SK-N-SH treated with all-trans-retinoic acid at 6 μM for 48 hours (cell line): ENCODE data around the gene CBLN3.

Experiments
- ATAC-seq: fragments of 200-7000 bp; cut with Tn5 transposase; 3 replicates; pipeline ENCODE4 v1.9.1; 2020; ENCODE audit warnings: mild to moderate bottlenecking, moderate library complexity
- ARNTL ChIP-seq: fragments of 450-650 bp; formaldehyde crosslinking; IDR thresholded peaks from 2 replicates; pipeline ENCODE4 v1.5.0; 2020; ENCODE audit warnings: low read depth, mild to moderate bottlenecking, moderate library complexity, borderline replicate concordance
- BACH2 ChIP-seq: fragments of 250-450 bp; sonication (Bioruptor Pico); IDR thresholded peaks from 2 replicates; pipeline ENCODE4 v1.9.0; 2021; ENCODE audit warnings: mild to moderate bottlenecking, borderline replicate concordance
- CREB5 ChIP-seq: fragments of 250-450 bp; sonication (Bioruptor Pico); IDR thresholded peaks from 2 replicates; pipeline ENCODE4 v1.5.1; 2020; ENCODE audit warnings: low read depth, mild to moderate bottlenecking, moderate library complexity
- CSDC2 ChIP-seq: fragments of 250-450 bp; sonication (Bioruptor Pico); IDR thresholded peaks from 2 replicates; pipeline ENCODE4 v1.5.0; 2020; ENCODE audit warnings: mild to moderate bottlenecking, moderate library complexity
- CSRNP3 ChIP-seq: fragments of 250-450 bp; sonication (Bioruptor Pico); IDR thresholded peaks from 2 replicates; pipeline ENCODE4 v1.5.1; 2021; ENCODE audit warnings: mild to moderate bottlenecking, moderate library complexity
- ESRRG ChIP-seq: fragments of 250-450 bp; sonication (Bioruptor Pico); IDR thresholded peaks from 2 replicates; pipeline ENCODE4 v1.6.1; 2021; ENCODE audit warnings: mild to moderate bottlenecking
- GLIS3 ChIP-seq: fragments of 250-450 bp; sonication (Bioruptor Pico); IDR thresholded peaks from 2 replicates; pipeline ENCODE4 v1.5.0; 2020; ENCODE audit warnings: mild to moderate bottlenecking, moderate library complexity
- ISL1 ChIP-seq: fragments of 250-450 bp; sonication (Bioruptor Pico); IDR thresholded peaks from 2 replicates; pipeline ENCODE4 v2.1.2; 2022; ENCODE audit warnings: mild to moderate bottlenecking, moderate library complexity
- OSR1 ChIP-seq: fragments of 250-450 bp; sonication (Bioruptor Pico); IDR thresholded peaks from 2 replicates; pipeline ENCODE4 v1.8.0; 2022; ENCODE audit warnings: moderate library complexity, mild to moderate bottlenecking, inconsistent platforms
- PATZ1 ChIP-seq: fragments of 250-450 bp; sonication (Bioruptor Pico); IDR thresholded peaks from 2 replicates; pipeline ENCODE4 v1.8.0; 2020; ENCODE audit warnings: mild to moderate bottlenecking, moderate library complexity, borderline replicate concordance
- POU6F1 ChIP-seq: fragments of 250-450 bp; sonication (Bioruptor Pico); IDR thresholded peaks from 2 replicates; pipeline ENCODE4 v1.8.0; 2021; ENCODE audit warnings: low read depth, mild to moderate bottlenecking, moderate library complexity, borderline replicate concordance
- RARB ChIP-seq: fragments of 250-450 bp; sonication (Bioruptor Pico); IDR thresholded peaks from 2 replicates; pipeline ENCODE4 v1.8.0; 2021; ENCODE audit warnings: mild to moderate bottlenecking, moderate library complexity
- SNAI2 ChIP-seq: fragments of 250-450 bp; sonication (Bioruptor Pico); IDR thresholded peaks from 2 replicates; pipeline ENCODE4 v1.5.0; 2020; ENCODE audit warnings: mild to moderate bottlenecking, moderate library complexity
- TCF4 ChIP-seq: fragments of 250-450 bp; sonication (Bioruptor Pico); IDR thresholded peaks from 2 replicates; pipeline ENCODE4 v1.8.0; 2021; ENCODE audit warnings: mild to moderate bottlenecking, moderate library complexity, borderline replicate concordance
- TOX ChIP-seq: fragments of 250-450 bp; sonication (Bioruptor Pico); IDR thresholded peaks from 2 replicates; pipeline ENCODE4 v1.8.0; 2021; ENCODE audit warnings: mild to moderate bottlenecking, moderate library complexity, borderline replicate concordance
- ZC3H10 ChIP-seq: fragments of 250-450 bp; sonication (Bioruptor Pico); IDR thresholded peaks from 2 replicates; pipeline ENCODE4 v1.5.1; 2021; ENCODE audit warnings: mild to moderate bottlenecking, moderate library complexity
- ZFP3 ChIP-seq: fragments of 250-450 bp; sonication (Bioruptor Pico); IDR thresholded peaks from 2 replicates; pipeline ENCODE4 v1.5.0; 2020; ENCODE audit warnings: mild to moderate bottlenecking, moderate library complexity
- ZFP30 ChIP-seq: fragments of 450-650 bp; formaldehyde crosslinking; IDR thresholded peaks from 2 replicates; pipeline ENCODE4 v1.5.0; 2022; ENCODE audit warnings: mild to moderate bottlenecking, moderate library complexity
- ZNF565 ChIP-seq: fragments of 450-650 bp; formaldehyde crosslinking; conservative IDR thresholded peaks from 2 replicates; pipeline ENCODE4 v1.5.0; 2020; ENCODE audit warnings: low read depth, mild to moderate bottlenecking, moderate library complexity
- ZNF70 ChIP-seq: fragments of 450-650 bp; formaldehyde crosslinking; IDR thresholded peaks from 2 replicates; pipeline ENCODE4 v1.5.0; 2020; ENCODE audit warnings: mild to moderate bottlenecking, moderate library complexity
- ZNF8 ChIP-seq: fragments of 450-650 bp; formaldehyde crosslinking; IDR thresholded peaks from 2 replicates; pipeline ENCODE4 v1.5.0; 2020; ENCODE audit warnings: mild to moderate bottlenecking, moderate library complexity

The CBLN3 gene

GRCh38 chr14:24411443-24412389, 17.8 kb downstream of the CBLN3 start:
- peak; percentile 86 for ATAC-seq
- no peak for TF ChIP-seq SNAI2 (CRISPR knock-in tag)
- TF ChIP-seq CREB5 (CRISPR knock-in tag), result no peak
- no peak for TF ChIP-seq ESRRG (CRISPR knock-in tag)
- no peak for TF ChIP-seq BACH2 (CRISPR knock-in tag)
- no peak for TF ChIP-seq ZC3H10 (CRISPR knock-in tag)

- TF ChIP-seq ZC3H10 (CRISPR knock-in tag) (no peak), RARB (CRISPR knock-in tag) (no peak), TCF4 (CRISPR knock-in tag) (no peak), ARNTL (CRISPR knock-in tag) (no peak), ZFP30 (CRISPR knock-in tag) (no peak), ESRRG (CRISPR knock-in tag) (no peak), CSRNP3 (CRISPR knock-in tag) (no peak), POU6F1 (CRISPR knock-in tag) (no peak), ZFP3 (CRISPR knock-in tag) (no peak), TOX (CRISPR knock-in tag) (no peak), ZNF8 (CRISPR knock-in tag) (no peak), PATZ1 (no peak), OSR1 (CRISPR knock-in tag) (no peak), CREB5 (CRISPR knock-in tag) (no peak), ZNF70 (CRISPR knock-in tag) (no peak)
- TF ChIP-seq, all 23 proteins: peak for 0
- no peak for ATAC-seq
Observed at GRCh38 chr14:24409956-24410355, 19.5 kb downstream of the CBLN3 start.

- ATAC-seq, result no peak
- TF ChIP-seq RARB (CRISPR knock-in tag), result no peak
- no peak for TF ChIP-seq POU6F1 (CRISPR knock-in tag)
- TF ChIP-seq OSR1 (CRISPR knock-in tag), result no peak
- no peak for TF ChIP-seq ISL1 (CRISPR knock-in tag)
- no peak for TF ChIP-seq ZNF565 (CRISPR knock-in tag)
- TF ChIP-seq SNAI2 (CRISPR knock-in tag), result no peak
- TF ChIP-seq BACH2 (CRISPR knock-in tag), result no peak
- no peak for TF ChIP-seq ESRRG (CRISPR knock-in tag)
- TF ChIP-seq GLIS3, result no peak
- no peak for TF ChIP-seq CSRNP3 (CRISPR knock-in tag)
- TF ChIP-seq CSDC2 (CRISPR knock-in tag), result no peak
Observed at GRCh38 chr14:24409192-24409591, 20.3 kb downstream of the CBLN3 start.
